Activated CD4-positive, alpha-beta T cell treated with anti-CD3 and anti-CD28 coated beads for 1 hour (primary cell): ENCODE measurements around the gene ZBTB12.
A peak's percentile ranks its signal among the peaks of the same experiment; 100 is the strongest.
"Not testable (repeated sequence)": the region's sequence is repeated elsewhere in the genome, so short reads cannot be mapped to it uniquely, and the experiment has no call there.

Experiments used
- DNase-seq: peaks from one replicate; pipeline ENCODE4 v3.0.0-alpha.2; 2020

ZBTB12 gene

DNA sequence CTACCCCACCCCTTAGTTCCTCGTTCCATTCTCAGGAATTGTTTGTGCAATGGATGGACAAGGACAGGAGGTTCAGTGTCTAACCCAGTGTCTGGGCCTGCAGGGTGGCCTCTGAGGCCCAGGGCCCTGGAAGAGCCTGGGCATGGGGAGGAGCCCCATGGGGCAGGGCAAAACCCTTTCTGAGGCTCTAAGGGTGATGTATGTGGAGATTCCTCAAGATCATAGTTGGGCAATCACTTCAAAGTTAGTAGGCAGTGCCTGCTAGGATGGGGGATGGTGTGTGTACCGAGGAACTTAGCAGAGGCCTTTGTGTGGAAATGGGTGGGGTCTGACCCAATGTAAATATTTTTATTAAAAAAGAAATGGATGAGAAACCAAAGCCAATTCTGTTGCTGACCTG is 18.9 kb upstream of the ZBTB12 start:
- no peak for DNase-seq

DNA sequence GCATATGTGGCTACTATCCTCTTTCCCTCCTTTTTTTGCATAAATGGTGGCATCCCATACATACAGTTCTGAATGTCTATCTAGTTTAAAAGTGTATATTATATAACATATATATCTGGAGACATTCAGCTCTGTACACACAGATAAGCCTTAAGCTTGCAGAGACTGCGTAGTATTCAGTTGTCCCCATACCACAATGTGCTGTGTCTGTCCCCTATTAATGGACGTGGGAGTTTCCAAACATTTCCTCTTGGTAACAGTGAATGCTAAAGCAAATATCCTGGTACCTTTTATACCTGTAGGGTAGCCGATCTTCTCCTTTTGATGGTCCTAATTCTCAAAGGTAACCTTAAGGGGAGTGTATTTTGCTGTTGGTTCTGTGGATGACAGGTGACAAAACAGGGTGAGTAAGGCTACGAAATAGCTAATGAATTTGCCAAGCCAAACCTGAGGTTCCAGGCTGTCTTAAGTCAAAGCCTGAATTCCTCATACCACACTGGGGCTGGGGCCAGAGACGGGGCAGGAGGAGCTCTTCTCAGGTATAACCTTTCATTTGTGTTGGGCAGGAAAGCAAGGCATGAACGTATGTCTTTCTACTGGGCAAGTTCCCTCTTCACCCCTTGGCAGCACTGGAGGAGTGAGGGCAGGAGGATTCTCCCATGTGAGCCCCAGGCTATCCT is 17.9 kb upstream of the ZBTB12 start:
- no peak for DNase-seq

DNA sequence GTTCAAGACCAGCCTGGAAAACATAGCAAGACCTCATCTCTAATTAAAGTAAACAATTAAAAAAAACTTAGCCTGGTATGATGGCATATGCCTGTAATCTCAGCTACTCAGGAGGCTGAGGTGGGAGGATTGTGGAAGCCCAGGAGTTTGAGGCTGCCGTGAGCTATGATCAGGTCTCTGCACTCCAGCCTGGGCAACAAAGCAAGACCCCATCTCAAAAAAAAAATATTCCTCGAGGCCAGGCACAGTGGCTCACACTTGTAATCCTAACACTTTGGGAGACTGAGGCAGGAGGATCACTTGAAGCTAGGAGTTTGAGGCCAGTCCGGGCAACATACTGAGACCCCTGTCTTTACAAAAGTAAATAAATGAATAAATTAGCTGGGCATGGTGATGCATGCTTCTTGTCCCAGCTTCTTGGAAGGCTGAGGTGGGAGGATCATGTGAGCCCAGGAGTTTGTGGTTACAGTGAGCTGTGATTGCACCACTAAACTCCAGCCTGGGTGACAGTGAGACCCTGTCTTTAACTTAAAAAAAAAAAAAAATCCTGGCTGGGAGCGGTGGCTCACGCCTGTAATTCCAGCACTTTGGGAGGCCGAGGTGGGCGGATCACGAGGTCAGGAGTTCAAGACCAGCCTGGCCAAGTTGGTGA is 16.3 kb upstream of the ZBTB12 start:
- no peak for DNase-seq

DNA sequence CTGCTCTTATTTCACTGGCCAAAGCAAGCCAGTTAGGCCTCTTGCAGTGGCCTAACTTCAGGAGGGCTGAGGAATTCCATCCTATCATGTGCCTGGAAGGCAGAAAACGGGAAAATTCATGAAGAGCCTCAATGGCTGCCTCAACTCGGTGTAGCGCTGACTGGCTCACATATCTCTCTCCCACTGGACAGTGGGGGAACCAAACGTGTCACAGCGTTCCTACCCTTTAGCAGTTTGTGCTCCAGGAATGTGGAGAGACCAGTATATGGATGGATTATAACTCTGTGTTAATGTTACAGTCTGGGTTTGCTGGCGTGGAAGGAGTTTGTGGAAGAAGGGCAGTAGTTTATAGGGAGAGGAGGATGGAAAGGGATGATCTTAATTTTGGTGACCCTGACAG is 13.9 kb upstream of the ZBTB12 start:
- no peak for DNase-seq

DNA sequence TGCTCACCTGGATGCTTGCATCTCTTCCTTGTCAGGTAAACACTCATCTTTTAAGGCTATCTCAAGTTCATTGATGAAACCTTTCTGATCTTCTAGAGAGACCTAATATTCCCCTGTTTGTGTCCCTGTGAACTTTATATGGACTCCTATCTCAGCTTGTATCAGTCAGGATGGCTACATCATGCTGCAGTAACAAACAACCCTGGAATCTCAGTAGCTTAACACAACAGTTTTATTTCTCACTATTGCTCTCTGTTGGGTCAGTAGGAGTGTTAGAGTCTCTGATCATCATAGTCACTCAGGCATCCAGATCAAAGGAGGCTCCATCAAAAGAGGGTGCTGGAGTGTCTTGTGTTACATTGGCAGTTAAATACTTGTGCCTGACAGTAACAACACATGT is 13.5 kb upstream of the ZBTB12 start:
- no peak for DNase-seq

DNA sequence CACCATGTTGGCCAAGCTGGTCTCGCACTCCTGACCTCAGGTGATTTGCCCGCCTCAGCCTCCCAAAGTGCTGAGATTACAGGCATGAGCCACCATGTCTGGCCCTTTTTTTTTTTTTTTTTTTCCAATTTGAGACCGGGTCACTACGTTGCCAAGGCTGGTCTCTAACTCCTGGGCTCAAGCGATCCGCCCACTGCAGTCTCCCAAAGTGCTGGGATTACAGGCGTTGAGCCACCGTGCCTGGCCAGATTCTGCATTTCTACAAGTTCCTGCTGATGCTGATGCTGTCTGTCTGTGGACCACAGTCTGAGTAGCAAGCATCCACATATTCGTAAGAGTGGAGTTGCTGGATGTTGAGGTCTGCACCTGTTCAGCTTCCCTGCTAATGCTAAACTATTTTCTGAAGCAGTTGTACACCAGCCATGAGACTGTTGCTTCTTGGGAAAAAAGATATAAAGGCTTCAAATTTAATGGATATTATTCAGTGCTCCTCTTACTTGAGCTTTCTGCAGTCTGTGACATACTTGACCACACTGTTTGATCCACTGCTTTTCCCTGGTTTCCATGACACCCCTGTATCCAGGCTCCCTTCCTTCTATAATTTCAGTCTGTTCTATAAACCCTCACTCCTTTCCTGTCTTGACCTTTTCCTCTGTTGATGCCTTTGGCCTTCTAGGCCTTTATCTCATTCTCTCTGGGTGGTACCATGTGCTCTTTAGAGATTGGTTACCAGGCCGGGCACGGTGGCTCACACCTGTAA is 10.1 kb upstream of the ZBTB12 start:
- no peak for DNase-seq

DNA sequence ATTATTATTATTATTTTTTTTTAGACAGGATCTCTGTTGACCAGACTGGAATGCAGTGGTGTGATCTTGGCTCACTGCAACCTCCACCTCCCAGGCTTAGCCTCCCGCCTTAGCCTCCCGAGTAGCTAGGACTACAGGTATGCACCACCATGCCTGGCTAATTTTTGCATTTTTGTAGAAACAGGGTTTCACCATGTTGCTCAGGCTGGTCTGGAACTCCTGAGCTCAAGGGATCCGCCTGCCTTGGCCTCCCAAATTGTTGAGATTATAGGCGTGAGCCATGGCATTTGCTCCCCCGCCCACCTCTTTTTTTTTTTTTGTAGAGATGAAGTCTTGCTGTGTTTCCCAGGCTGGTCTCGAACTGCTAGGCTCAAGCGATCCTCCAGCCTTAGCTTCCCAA is 7.4 kb upstream of the ZBTB12 start:
- not testable (repeated sequence) for DNase-seq

DNA sequence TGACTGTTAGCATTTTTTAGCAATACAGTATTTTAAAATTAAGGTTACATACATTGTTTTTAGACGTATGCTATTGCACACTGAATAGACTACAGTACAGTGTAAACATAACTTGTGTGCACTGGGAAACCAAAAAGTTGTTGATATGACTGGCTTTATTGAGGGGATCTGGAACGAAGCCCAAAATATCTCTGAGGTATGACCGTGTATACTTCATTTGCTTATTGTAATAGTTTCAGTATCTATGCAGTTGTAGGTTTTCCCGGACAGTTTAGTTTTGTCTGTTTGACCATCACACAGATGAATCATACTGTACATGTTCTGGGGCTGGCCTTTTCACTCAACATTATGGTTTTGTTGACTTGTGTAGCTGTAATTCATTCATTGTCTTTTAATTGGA is 6.9 kb upstream of the ZBTB12 start:
- no peak for DNase-seq

DNA sequence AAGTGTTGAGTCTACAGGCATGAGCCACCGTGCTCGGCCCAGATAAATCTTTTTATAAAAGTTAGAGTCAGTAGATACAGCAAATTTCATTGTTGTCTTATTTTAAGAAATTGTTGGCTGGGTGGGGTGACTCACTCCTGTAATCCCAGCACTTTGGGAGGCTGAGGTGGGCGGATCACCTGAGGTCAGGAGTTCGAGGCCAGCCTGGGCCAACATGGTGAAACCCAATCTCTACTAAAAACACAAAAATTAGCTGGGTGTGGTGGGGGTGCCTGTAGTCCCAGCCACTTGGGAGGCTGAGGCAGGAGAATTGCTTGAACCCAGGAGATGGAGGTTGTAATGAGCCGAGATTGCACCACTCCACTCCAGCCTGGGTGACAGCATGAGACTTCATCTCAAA is 6.4 kb upstream of the ZBTB12 start:
- DNase-seq = not testable (repeated sequence)

DNA sequence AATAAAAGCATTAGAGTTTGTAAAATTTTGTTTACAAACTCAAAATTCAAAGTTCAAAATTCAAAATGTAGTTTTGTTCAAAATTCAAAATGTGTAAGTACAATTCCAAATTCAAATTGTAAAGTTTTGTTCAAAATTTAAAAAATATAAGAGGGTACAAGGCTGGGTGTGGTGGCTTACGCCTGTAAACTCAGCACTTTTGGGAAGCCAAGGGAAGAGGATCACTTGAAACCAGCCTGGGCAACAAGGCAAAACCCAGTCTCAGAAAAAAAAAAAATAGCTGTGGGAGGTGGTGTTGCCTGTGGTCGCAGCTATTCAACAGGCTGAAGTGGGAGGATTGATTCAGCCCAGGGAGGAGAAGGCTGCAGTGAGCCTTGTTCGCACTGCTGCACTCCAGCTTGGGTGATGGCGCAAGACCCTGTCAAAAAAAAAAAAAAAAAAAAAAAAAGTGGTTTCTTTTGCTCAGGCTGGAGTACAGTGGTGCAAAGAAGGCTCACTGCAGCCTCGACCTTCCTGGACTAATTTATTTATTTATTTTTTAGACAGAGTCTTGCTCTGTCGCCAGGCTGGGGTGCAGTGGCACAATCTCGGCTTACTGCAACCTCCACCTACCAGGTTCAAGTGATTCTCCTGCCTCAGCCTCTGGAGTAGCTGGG is 5.4 kb upstream of the ZBTB12 start:
- DNase-seq = no peak

DNA sequence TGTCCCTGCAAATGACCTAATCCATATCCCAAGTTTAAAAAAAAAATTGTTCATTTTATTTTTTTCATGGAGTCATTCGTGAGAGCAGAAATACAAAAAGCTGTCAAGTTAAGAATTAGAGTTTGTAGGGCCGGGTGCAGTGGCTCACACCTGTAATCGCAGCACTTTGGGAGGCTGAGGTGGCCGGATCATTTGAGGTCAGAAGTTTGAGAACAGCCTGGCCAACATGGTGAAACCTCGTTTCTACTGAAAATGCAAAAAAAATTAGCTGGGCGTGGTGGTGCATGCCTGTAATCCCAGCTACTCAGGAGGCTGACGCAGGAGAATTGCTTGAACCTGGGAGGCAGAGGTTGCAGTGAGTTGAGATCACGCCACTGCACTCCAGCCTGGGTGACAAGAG is 4.8 kb upstream of the ZBTB12 start:
- DNase-seq = not testable (repeated sequence)

DNA sequence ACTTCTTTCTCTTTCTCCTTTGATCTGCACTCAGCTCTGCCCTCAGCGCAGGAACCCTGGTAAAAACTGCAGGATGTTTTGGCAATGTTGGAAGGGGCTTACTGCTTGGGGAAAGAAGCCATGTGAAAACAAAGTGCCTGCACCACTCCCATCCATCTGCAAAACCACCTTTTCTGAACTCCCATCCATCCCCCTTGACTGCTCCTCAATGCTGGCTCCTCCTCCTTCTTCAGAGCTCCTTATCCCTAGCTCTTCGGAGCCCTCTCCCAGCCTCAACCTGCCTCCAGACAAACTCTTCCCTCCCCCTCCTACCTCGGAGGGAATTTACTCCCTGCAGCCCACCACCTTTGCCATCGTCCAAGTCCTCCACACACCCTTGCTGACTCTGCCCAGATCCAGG is 4.2 kb upstream of the ZBTB12 start:
- DNase-seq = no peak

DNA sequence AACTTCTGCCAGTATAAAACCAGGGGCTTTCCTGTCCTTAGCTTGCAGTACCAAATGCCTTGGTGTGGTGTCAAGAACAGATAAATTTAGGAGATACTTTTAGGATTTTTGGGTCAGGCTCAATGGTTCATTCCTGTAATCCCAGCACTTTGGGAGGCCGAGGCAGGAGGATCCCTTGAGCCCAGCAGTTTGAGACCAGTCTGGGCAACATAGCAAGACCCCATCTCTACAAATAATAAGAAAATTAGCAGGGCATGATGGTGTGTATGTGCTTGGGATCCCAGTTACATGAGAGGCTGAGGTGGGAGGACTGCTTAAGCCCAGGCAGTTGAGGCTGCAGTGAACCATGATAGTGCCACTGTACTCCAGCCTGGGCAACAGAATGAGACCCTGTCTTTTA is 3.2 kb upstream of the ZBTB12 start:
- DNase-seq = no peak

DNA sequence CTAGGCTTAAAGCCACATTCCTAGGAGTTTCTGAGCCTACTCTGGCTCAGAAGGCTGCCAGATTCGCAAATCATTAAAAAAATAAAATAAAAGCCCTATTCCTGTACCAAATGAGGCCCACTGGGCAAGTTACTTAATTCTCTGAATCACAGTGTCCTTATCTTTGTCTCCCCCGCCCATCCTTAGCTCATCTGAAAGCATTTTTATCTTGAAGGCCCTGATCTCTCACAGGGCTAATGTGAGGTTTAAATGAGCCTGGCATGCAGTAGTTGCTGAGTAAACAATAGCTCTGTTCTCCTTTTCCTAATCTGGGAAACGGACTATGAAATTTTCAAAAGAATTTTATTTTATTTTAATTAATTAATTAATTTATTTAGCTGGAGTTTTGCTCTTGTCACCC is 2.1 kb upstream of the ZBTB12 start:
- DNase-seq = no peak

DNA sequence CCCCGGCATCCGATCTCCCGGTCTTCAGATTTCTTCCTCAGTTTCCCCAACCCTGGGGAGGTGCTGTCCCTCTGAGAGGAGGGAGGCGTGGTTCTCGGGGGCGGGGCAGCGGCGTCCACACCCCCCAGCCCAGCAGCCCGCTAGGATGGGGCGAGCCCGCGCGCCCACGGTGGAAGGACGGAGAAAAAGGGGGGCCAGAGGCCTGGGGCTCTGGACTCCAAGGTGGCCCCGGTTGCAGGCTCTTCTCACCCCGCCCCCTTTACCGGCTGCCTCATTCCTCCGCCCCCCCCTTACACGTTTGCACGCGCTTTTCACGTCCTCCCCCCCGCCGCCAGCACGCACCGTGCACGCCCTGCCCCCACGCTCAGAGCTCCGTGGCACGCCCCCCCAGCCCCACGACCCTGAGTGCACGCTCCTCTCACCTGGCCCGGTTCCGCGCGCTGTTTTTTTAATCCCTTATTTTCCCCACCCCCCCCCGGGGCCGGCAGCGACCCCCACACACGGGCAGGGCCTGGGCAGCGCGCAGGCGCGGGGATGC is 402 bp downstream of the ZBTB12 start:
- no peak for DNase-seq

DNA sequence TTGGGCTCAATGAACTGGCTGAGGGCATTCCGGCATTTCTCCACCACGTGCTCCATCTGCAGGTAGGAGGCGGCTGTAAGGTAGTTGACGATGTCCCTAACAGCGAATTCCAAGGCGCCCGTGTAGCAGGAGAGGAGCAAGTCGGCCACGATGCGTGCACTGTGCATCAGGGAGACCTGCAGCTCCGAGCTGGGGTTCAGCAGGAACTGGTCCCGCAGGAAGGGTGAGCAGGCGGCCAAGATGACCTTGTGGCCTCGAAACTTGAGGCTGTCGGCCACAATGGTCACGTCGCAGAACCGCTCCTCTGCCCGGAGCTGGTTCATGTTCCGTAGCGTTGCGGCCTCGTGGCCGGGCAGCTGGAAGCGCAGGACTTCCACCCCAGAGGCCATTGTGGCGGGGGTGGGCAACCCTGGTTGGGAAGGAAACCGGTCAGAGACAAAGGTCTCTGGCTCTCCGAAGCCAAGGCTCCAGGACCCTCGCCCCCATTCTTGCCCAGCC is 920 bp downstream of the ZBTB12 start:
- DNase-seq = no peak

DNA sequence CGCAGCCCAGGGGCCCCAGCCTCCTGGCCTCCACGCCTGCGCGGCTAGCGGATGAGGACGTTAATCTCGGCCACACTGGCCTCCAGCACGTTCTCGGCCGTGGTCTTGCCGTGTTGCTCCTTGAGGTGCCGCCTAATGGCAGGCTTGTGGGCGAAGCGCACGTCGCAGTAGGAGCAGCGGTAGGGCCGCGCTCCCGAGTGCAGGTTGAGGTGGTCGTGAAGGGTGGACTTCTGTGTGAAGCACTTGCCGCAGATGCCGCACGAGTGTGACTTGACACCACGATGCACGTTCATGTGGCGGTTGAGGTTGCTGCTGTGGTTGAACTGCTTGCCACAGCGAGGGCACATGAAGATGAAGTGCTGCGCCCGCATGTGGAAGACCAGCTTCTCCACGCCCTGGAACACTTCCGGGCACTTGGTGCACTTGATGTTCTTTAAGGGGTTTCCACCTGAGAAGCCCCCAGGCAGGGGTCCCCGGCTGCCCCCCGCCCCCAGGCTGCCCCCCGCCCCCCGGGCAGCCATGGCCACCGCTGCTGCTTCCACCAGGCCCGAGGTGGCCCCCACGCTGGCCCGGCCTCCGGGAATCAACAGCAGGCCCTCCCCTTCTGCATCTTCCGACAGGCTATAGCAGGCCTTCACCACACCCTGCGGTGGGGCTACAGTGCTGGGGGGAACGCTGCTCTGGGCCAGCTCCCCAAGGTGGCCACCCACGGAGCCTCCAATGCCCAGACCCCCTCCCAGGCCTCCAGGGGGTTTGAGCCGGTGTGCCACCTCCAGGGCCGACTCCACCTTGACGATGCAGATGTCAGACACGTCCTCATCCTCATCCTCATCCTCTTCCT is 1.8 kb downstream of the ZBTB12 start:
- DNase-seq = no peak

DNA sequence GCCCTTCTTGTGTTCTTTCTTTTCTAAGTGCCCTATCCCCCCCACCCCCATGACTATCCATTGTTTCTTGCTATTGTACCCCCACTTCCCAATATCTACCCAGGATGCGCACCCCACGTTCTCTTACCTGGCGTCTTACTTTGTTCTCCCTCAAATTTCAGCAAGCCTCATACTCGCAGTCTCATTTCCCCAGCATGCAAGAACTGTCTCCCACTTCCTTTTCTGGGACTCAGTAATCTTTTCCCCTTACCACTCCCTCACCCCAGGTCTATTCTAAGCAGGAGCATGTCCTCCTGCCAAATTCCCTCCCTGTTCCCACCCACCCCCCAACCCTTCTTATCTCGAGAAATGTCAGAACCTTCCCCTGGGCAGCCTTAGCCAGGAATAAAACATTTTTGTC is 2.7 kb downstream of the ZBTB12 start:
- DNase-seq = no peak

DNA sequence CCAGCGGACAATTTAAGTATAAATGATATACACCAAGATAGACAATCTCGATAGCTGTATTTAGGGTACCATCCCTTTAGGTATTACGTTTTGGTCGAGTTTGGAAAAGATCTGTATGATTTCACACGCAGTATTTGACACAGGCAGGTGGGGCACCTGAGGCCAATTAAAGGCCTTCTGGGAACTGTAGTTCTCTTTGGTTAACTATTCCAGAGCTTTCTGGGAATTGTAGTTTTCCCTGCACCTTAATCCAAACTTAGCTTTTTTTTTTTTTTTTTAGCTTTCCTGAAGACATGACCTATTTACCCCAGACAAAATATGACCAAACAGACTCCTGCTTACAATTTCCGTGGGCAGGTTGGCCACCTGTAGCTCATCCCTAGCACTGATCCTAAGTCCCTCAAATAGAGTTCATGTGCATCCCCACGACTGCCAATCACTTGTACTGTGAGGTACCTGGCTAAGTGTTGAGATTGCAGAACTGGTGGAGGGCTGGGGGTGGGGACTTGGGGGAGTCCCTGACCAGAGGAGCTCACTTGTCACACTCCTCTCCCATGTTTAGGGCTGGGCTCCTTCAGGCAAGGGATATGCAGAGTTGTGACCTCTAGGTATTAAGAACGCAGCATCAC is 3.4 kb downstream of the ZBTB12 start:
- no peak for DNase-seq

DNA sequence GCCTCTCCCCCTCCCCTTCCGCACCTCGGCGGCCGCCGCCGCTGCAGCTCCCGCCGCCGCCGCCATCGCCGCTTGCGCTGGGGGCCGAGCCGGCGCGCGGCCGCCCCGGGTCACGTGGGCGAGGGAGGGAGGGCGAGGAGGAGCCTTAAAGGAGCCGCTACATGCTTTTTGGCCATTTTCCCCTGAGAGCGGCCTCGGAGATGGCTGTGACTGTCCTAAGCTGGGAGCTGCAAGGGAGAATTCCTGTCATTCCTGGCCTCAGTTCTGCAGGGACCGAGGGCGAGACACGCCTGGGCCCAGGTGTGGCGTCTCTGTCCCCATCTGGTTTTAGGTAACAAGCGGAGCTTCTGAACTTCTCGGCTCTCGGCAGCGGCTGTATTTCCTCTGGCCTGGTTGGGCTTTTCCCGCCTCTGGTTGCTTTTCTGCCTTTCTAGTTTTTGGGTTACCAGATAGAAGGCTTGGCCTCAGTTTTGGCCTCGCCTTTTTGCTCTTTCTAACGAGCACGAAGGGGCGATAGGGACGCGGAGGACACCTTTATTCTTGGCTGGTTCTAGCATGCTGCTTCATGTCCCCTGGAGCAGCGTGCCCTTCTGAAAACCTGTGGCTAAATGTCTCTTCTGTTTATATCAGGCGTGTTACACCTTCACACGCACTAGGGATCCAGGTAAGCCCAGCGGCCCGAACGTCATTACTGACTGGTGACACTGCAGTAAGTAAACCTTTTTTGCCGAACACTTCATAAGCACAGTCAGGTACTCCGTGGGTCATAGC is 4.1 kb downstream of the ZBTB12 start, which contains the start of gene EHMT2:
Gene EHMT2, minus strand, starts transcription at position 87 of the 771 bp plus-strand sequence. Its CDS starts 21 bp downstream, at position 66.
- DNase-seq = peak; percentile 74
